Heart right ventricle (tissue), 16 donors: Measurements from ENCODE around the gene ABCD2. TPM values are rescaled to one million over a fixed set of nuclear protein-coding genes. Genes with fewer than 3 reads are reported as not detected.
"Not testable (repeated sequence)": the region's sequence is repeated elsewhere in the genome, so short reads cannot be mapped to it uniquely, and the experiment has no call there.

ENCODE experiments used
- ATAC-seq, 8 donors: fragments of 200-7000 bp; cut with Tn5 transposase; one replicate each; pipeline ENCODE4 v1.9.1; 2020; ENCODE audit warnings: mild to moderate bottlenecking in 8 of 8, moderate library complexity in 8 of 8, moderate number of reproducible peaks in 1 of 8
- DNase-seq, 2 donors: peaks; one replicate each; pipeline ENCODE4 v3.0.0-alpha.2; 2020
- H3K27ac ChIP-seq, 10 donors: fragments of 200-600 bp; sonication (generic) in 2 of 10; one replicate each; pipeline versions ENCODE4 v1.5.0 to v1.8.0; 2020 to 2022; ENCODE audit warnings: mild to moderate bottlenecking in 3 of 10
- H3K27me3 ChIP-seq, 7 donors: fragments of 200-600 bp; one replicate each; pipeline ENCODE4 v1.8.0; 2021 to 2022; ENCODE audit warnings: mild to moderate bottlenecking in 2 of 7
- H3K36me3 ChIP-seq, 9 donors: fragments of 200-600 bp; sonication (generic) in 1 of 9; one replicate each; pipeline versions ENCODE4 v1.5.0 to v1.8.0; 2020 to 2022; ENCODE audit warnings: mild to moderate bottlenecking in 2 of 9
- H3K4me1 ChIP-seq, 9 donors: fragments of 200-600 bp; sonication (generic) in 1 of 9; one replicate each; pipeline versions ENCODE4 v1.5.0 to v1.8.0; 2020 to 2022; ENCODE audit warnings: mild to moderate bottlenecking in 4 of 9
- H3K4me3 ChIP-seq, 10 donors: fragments of 200-600 bp; sonication (generic) in 2 of 10; one replicate each; pipeline versions ENCODE4 v1.5.0 to v1.8.0; 2020 to 2022; ENCODE audit warnings: mild to moderate bottlenecking in 7 of 10, moderate library complexity in 2 of 10
- H3K9me3 ChIP-seq, 11 donors: fragments of 200-600 bp in 10 of 11; sonication (generic) in 2 of 11; one replicate each; pipeline versions ENCODE4 v1.5.0 to v1.8.0; 2013 to 2022; ENCODE audit warnings: mild to moderate bottlenecking in 2 of 11, control low read depth in 1 of 11, moderate library complexity in 1 of 11
- WGBS, 2 donors: extraction: QIAGEN DNeasy Blood & Tissue Kit; methylation state at CpG; one replicate each; pipeline ENCODE4 v1.1.7; 2013; ENCODE audit warnings: inconsistent platforms in 1 of 2; 5-methylcytosine and 5-hydroxymethylcytosine counted together
- intact Hi-C, 10 donors: fragments of 100-400 bp; cut with DNase I; formaldehyde crosslinking; loops; one replicate each; pipeline versions ENCODE4 v1.11.1 to v1.14.2; 2022
- polyA plus RNA-seq, 2 donors: library from polyadenylated mRNA; stranded (reverse); fragments of 200-250 nt; gene quantifications; one replicate each; pipeline ENCODE4 v1.2.3, GENCODE V29; 2013
- total RNA-seq, 10 donors: library from RNA; stranded (reverse); fragmentation: NEBNext Ultra II Directional in 3 of 10; extraction: Animal tissue kit (Norgen Biotek cat#: 25700) in 3 of 10; gene quantifications; one replicate each; pipeline versions ENCODE4 v1.2.1 to v1.2.4, GENCODE V29; 2021 to 2023
- TF ChIP-seq, protein P1 (sequence below), 9 donors: fragments of 200-600 bp; sonication (generic) in 2 of 9; IDR thresholded peaks; one replicate each; pipeline versions ENCODE4 v1.5.0 to v1.8.0; 2021 to 2022; ENCODE audit warnings: antibody characterized with exemption in 9 of 9, mild to moderate bottlenecking in 5 of 9, moderate library complexity in 1 of 9
- donor health status: Arrhythmogenic right ventricular cardiomyopathy.
- donor health status: ischemic (EF 13 %, LVEDD 7.1; RV severe dilation, severe dysfunction).
- donor health status: healthy with polysubstance abuse.
- donor health status: DM: no; HTN: yes; CAD: no.
- donor health status: DM: no; HTN: no; CAD: no.
- donor health status: ischemic (EF 25% LVEDD 6.9; RV normal size, moderate dysfunction).
- donor health status: ischemic (EF 25% LVEDD 5.7; RV mildly dilated, moderate dysfunction).
- donor health status: healthy.
- donor health status: DM: yes; HTN: yes; CAD: no.
- donor health status: Ischemic cardiomyopathy.
- donor health status: ischemic (EF 35%, LVEDD 5.7; RV mildly dilated, moderate dysfunction).
- donor health status: nonischemic (EF 11% LVEDD 7.7; RV severe dilation, severe dysfunction).
- donor health status: DM: yes; HTN: yes; CAD: no.
- donor health status: PGD.
- donor health status: ischemic (EF 29% LVEDD 5.4; RV normal size, mild dysfunction).
- donor health status: nonischemic (EF 23%, LVEDD 6.1; RV moderate dilation, normal function).

The ABCD2 gene
- total and polyA plus RNA-seq, 12 donors, result 0.32 to 10.1 (median 7.6) TPM

DNA sequence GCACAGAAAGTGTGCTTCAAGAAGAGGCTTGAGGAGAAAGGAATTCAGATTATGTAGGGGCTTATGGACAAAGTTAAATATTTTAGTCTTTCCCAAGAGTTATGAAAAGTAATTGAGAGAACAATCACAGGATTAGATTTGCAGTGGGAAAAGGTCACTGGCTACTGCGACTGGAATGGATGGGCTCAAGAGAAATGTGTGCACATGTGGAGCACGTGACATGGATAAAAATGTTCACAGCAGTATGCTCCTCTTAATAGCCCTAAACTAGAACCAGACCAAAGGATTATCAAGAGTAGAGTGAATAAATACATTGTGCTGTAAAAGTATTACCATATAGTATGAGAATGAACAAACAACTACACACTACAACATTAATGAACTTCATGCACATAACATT is 78.1 kb downstream of the ABCD2 start:
- no peak for DNase-seq
- TF ChIP-seq, protein P1, sequence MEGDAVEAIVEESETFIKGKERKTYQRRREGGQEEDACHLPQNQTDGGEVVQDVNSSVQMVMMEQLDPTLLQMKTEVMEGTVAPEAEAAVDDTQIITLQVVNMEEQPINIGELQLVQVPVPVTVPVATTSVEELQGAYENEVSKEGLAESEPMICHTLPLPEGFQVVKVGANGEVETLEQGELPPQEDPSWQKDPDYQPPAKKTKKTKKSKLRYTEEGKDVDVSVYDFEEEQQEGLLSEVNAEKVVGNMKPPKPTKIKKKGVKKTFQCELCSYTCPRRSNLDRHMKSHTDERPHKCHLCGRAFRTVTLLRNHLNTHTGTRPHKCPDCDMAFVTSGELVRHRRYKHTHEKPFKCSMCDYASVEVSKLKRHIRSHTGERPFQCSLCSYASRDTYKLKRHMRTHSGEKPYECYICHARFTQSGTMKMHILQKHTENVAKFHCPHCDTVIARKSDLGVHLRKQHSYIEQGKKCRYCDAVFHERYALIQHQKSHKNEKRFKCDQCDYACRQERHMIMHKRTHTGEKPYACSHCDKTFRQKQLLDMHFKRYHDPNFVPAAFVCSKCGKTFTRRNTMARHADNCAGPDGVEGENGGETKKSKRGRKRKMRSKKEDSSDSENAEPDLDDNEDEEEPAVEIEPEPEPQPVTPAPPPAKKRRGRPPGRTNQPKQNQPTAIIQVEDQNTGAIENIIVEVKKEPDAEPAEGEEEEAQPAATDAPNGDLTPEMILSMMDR (IDR thresholded peaks at IDR 0.05), result no peak
- Histone ChIP-seq H3K36me3 (no peaks in the 10 kb centered on the region), H3K27me3 (no peaks in the 10 kb centered on the region), H3K9me3 (no peaks in the 10 kb centered on the region), H3K4me3 (no peak overlapping the region), H3K27ac (no peak overlapping the region), H3K4me1 (no peaks in the 10 kb centered on the region)
- ATAC-seq, result no peak
- 50 to 54% methylated on average over 2 of the region's 2 CpGs for WGBS, 2 donors
- intact Hi-C loops, result no loop called here

DNA sequence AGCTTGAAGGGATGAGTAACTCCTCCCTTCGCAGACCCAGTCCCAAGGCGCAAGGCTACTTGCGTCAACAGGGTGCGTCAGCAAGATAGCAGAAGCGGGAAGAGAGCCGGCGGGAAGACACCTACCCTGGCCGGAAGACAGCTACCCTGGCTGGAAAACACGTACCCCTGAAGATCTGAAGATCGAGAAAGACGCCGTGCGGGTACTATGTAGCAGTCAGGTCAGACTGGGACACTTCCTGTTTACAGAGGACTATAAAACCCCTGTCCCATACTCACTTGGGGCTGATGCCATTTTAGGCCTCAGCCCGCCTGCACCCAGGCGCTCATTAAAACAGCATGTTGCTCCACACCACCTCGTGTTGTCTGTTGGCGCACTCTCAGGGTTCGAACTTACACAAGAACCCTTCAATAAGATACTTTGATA is 80.9 kb downstream of the ABCD2 start:
- Histone ChIP-seq H3K9me3 (no peaks in the 10 kb centered on the region), H3K4me3 (no peak overlapping the region), H3K27me3 (no peaks in the 10 kb centered on the region), H3K27ac (no peak overlapping the region), H3K36me3 (no peaks in the 10 kb centered on the region), H3K4me1 (no peaks in the 10 kb centered on the region)
- TF ChIP-seq, protein P1 (IDR thresholded peaks at IDR 0.05), result no peak
- 90 to 91% methylated on average over 18 of the region's 18 CpGs for whole genome bisulfite sequencing, 2 donors
- intact Hi-C loops, result no loop called here
- DNase-seq (no peak), ATAC-seq (no peak)

DNA sequence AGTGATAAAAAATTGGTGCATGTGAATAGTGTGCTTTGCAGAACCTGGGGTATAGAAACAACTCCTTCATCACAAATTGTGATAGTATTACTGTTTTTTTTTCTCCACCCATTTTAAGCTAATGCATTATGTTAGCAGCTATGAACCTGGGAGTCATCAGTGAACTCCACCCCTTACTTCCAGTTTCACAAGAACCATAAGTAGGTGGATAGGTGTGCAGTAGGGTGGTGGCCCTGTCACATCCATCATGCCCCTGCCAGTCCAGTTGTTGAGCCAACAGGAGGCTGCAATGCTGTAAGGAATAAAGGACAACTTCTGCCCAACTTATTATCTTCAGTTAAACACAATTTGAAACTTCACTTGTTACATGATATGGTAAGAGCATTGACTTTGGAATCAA is 85.7 kb downstream of the ABCD2 start:
- intact Hi-C loops, result no loop called here
- no peak for DNase-seq
- no peaks in the 10 kb centered on the region for H3K27me3 ChIP-seq
- no peak for ATAC-seq
- H3K27ac ChIP-seq, result no peak overlapping the region
- no peaks in the 10 kb centered on the region for H3K4me1 ChIP-seq
- H3K36me3 ChIP-seq, result no peaks in the 10 kb centered on the region
- TF ChIP-seq, protein P1 (IDR thresholded peaks at IDR 0.05), result no peak
- no peak overlapping the region for H3K4me3 ChIP-seq
- no peaks in the 10 kb centered on the region for H3K9me3 ChIP-seq

DNA sequence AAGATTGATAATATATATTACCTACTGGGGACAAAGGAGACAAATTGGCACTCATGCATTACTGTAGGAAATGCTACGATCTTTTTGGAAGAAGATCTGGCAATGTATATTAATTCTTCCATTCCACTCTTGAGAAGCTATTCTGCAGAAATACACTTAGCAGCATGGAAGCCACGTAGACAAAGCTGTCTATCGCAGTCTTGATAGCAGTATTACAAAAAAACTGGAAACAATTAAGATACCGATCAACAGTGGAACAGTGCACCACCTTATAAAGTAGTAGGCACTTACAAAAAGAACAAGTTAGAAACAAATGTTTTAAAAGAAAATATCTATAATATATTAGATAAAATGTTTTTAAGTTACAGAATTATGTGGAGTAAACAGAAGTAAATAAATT is 87.2 kb downstream of the ABCD2 start:
- WGBS, 2 donors, result 87 to 88% methylated on average over 4 of the region's 4 CpGs
- no peak overlapping the region for H3K4me3 ChIP-seq
- no peaks in the 10 kb centered on the region for H3K27me3 ChIP-seq
- H3K4me1 ChIP-seq, result no peaks in the 10 kb centered on the region
- no peaks in the 10 kb centered on the region for H3K9me3 ChIP-seq
- intact Hi-C loops, result no loop called here
- no peak for ATAC-seq
- H3K27ac ChIP-seq, result no peak overlapping the region
- no peaks in the 10 kb centered on the region for H3K36me3 ChIP-seq
- TF ChIP-seq, protein P1 (IDR thresholded peaks at IDR 0.05), result no peak
- DNase-seq, result no peak

DNA sequence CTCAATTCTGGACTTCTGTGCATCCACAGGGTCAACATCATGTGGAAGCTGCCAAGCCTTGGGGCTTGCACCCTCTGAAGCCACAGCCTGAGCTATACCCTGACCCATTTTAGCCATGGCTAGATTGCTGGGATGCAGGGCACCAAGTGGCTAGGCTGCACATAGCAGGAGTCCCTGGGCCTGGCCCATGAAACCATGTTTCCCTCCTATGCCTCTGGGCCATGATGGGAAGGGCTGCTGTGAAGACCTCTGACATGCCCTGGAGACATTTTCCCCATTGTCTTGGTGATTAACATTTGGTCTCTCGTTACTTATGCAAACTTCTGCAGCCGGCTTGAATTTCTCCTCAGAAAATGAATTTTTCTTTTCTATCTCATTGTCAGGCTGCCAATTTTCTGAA is 92.6 kb downstream of the ABCD2 start:
- ATAC-seq (no peak), DNase-seq (no peak)
- Histone ChIP-seq H3K9me3 (peaks cover 0 to 13% (median 2%) of the 10 kb centered on the region in 11 donors), H3K4me1 (no peaks in the 10 kb centered on the region), H3K4me3 (no peak overlapping the region), H3K27ac (no peak overlapping the region), H3K36me3 (no peaks in the 10 kb centered on the region), H3K27me3 (no peaks in the 10 kb centered on the region)
- intact Hi-C loops, result no loop called here
- WGBS, 2 donors, result 80% methylated on average over 2 of the region's 2 CpGs
- TF ChIP-seq, protein P1 (IDR thresholded peaks at IDR 0.05), result no peak

DNA sequence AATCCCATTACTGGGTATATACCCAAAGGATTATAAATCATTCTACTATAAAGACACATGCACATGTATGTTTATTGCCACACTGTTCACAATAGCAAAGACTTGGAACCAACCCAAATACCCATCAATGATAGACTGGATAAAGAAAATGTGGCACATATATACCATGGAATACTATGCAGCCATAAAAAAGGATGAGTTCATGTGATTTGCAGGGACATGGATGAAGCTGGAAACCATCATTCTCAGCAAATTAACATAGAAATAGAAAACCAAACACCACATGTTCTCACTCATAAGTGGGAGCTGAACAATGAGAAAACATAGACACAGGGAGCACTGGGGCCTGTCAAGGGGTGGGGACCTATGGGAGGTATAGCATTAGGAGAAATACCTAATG is 97.4 kb downstream of the ABCD2 start:
- DNase-seq, H3K36me3 ChIP-seq, H3K4me3 ChIP-seq, H3K4me1 ChIP-seq, intact Hi-C loops, ATAC-seq, H3K27ac ChIP-seq, H3K27me3 ChIP-seq: not testable (repeated sequence)
- peaks cover 0 to 42% (median 2%) of the 10 kb centered on the region in 11 donors for H3K9me3 ChIP-seq
